Upper lobe of right lung (tissue), 1 donor: ENCODE data around the gene ASNSD1. TPM values are rescaled to one million over a fixed set of nuclear protein-coding genes. Genes with fewer than 3 reads are reported as not detected.

Experiments used
- total RNA-seq: library from RNA; stranded (reverse); fragmentation: NEBNext Ultra II Directional; extraction: Animal tissue kit (Norgen Biotek cat#: 25700); gene quantifications from one replicate; pipeline ENCODE4 v1.2.1, GENCODE V29; 2021
- donor health status: DM: no; HTN: yes; CAD: no; lungs with severe emphysema.

Gene ASNSD1
- total RNA-seq, 1 donor from 2014 or later = 32.3 TPM

Other genes with a start within 250 kb of the ASNSD1 start
- 23.4 TPM for gene WDR75, start 220.0 kb upstream of the ASNSD1 start, total RNA-seq
- 169 TPM for gene SLC40A1, start 80.7 kb upstream of the ASNSD1 start, total RNA-seq
- gene ANKAR, start 13.2 kb downstream of the ASNSD1 start, total RNA-seq = 10.7 TPM
- gene OSGEPL1, start 101.3 kb downstream of the ASNSD1 start, total RNA-seq = 6.7 TPM
- gene ORMDL1, start 122.9 kb downstream of the ASNSD1 start, total RNA-seq = 65.0 TPM
- gene PMS1, start 123.0 kb downstream of the ASNSD1 start, total RNA-seq = 17.4 TPM